ENCODE measurements around the gene HES6. TPM values are rescaled to one million over a fixed set of nuclear protein-coding genes. Genes with fewer than 3 reads are reported as not detected.

HES6 gene
- total RNA-seq, 4 donors from 2014 or later = 10.9 to 49.1 (median 27.2) TPM

- in situ Hi-C loops (cut with MboI; ENCODE audit: low sequenced_read_pairs in 4 of 4) (no loop called here), intact Hi-C loops (cut with DNase I; ENCODE audit: low total_unique reads) (no loop called here)
- no peaks in the 10 kb centered on the region for H3K36me3 ChIP-seq
- H3K4me1 ChIP-seq = peaks cover 20 to 25% of the 10 kb centered on the region in 2 donors
- no peaks in the 10 kb centered on the region for H3K27me3 ChIP-seq
- TF ChIP-seq POLR2A (IDR thresholded peaks at IDR 0.05) (no peak), CTCF (IDR thresholded peaks at IDR 0.05 in 4 of 5, conservative IDR thresholded peaks at IDR 0.05 in 1 of 5) (no peak)
- no peaks in the 10 kb centered on the region for H3K9me3 ChIP-seq
- no peak overlapping the region for H3K4me3 ChIP-seq
- DNase-seq (no peak), ATAC-seq (no peak)
- H3K27ac ChIP-seq = no peak overlapping the region
These were observed 2.3 kb downstream of the HES6 start for GRCh38 chr2:238237431-238238135.

GRCh38 chr2:238236571-238236970 is 3.3 kb downstream of the HES6 start:
- H3K4me1 ChIP-seq = peaks cover 13 to 18% of the 10 kb centered on the region in 2 donors
- no peaks in the 10 kb centered on the region for H3K36me3 ChIP-seq
- intact Hi-C loops (cut with DNase I; ENCODE audit: low total_unique reads) = no loop called here
- no peak for ATAC-seq
- DNase-seq = no peak
- no peak for TF ChIP-seq POLR2A (IDR thresholded peaks at IDR 0.05)
- TF ChIP-seq CTCF (IDR thresholded peaks at IDR 0.05 in 4 of 5, conservative IDR thresholded peaks at IDR 0.05 in 1 of 5) = no peak
- H3K27me3 ChIP-seq = no peaks in the 10 kb centered on the region
- no peaks in the 10 kb centered on the region for H3K9me3 ChIP-seq
- H3K4me3 ChIP-seq = no peak overlapping the region
- in situ Hi-C loops (cut with MboI; ENCODE audit: low sequenced_read_pairs in 4 of 4) = no loop called here
- no peak overlapping the region for H3K27ac ChIP-seq

- intact Hi-C loops (cut with DNase I; ENCODE audit: low total_unique reads) (no loop called here), in situ Hi-C loops (cut with MboI; ENCODE audit: low sequenced_read_pairs in 4 of 4) (no loop called here)
- Histone ChIP-seq H3K4me1 (peaks cover 11 to 20% of the 10 kb centered on the region in 2 donors), H3K9me3 (no peaks in the 10 kb centered on the region), H3K4me3 (no peak overlapping the region), H3K27ac (no peak overlapping the region), H3K27me3 (no peaks in the 10 kb centered on the region), H3K36me3 (no peaks in the 10 kb centered on the region)
- no peak for ATAC-seq
- no peak for TF ChIP-seq CTCF (IDR thresholded peaks at IDR 0.05 in 4 of 5, conservative IDR thresholded peaks at IDR 0.05 in 1 of 5)
- no peak for DNase-seq
These were observed 4.0 kb downstream of the HES6 start for GRCh38 chr2:238235856-238236255.

- Histone ChIP-seq H3K27me3 (no peaks in the 10 kb centered on the region), H3K27ac (no peak overlapping the region), H3K4me3 (no peak overlapping the region), H3K9me3 (no peaks in the 10 kb centered on the region), H3K36me3 (no peaks in the 10 kb centered on the region), H3K4me1 (peaks cover 6 to 20% of the 10 kb centered on the region in 2 donors)
- intact Hi-C loops (cut with DNase I; ENCODE audit: low total_unique reads) (no loop called here), in situ Hi-C loops (cut with MboI; ENCODE audit: low sequenced_read_pairs in 4 of 4) (no loop called here)
- ATAC-seq = no peak
- TF ChIP-seq CTCF (IDR thresholded peaks at IDR 0.05 in 4 of 5, conservative IDR thresholded peaks at IDR 0.05 in 1 of 5) (no peak), POLR2A (IDR thresholded peaks at IDR 0.05) (no peak)
- DNase-seq = no peak
These were observed 4.5 kb downstream of the HES6 start for GRCh38 chr2:238235331-238235732.

GRCh38 chr2:238233625-238234024 is 6.2 kb downstream of the HES6 start:
- no peaks in the 10 kb centered on the region for H3K27me3 ChIP-seq
- no peak for ATAC-seq
- H3K27ac ChIP-seq = no peak overlapping the region
- DNase-seq = no peak
- H3K4me1 ChIP-seq = peaks cover 3 to 14% of the 10 kb centered on the region in 2 donors
- in situ Hi-C loops (cut with MboI; ENCODE audit: low sequenced_read_pairs in 4 of 4) (no loop called here), intact Hi-C loops (cut with DNase I; ENCODE audit: low total_unique reads) (loop anchor here (5.0 kb wide), 1 partner anchor 96 kb away; the partner anchor contains the start of gene KLHL30)
- no peaks in the 10 kb centered on the region for H3K36me3 ChIP-seq
- TF ChIP-seq CTCF (IDR thresholded peaks at IDR 0.05 in 4 of 5, conservative IDR thresholded peaks at IDR 0.05 in 1 of 5) = no peak
- no peak for TF ChIP-seq POLR2A (IDR thresholded peaks at IDR 0.05)
- no peaks in the 10 kb centered on the region for H3K9me3 ChIP-seq
- no peak overlapping the region for H3K4me3 ChIP-seq

Data from gastrocnemius medialis (tissue), 4 donors.